AML-193 (cell line): ENCODE data around the gene PAK1.

Experiments used
- DNase-seq, 2 experiments: peaks; one replicate each; lab custom pipeline; 2025; lab: John Stamatoyannopoulos, UW

The PAK1 gene

GRCh38 chr11:77371646-77372045 lies 102.2 kb downstream of the PAK1 start:
- DNase-seq = no peak

DNA sequence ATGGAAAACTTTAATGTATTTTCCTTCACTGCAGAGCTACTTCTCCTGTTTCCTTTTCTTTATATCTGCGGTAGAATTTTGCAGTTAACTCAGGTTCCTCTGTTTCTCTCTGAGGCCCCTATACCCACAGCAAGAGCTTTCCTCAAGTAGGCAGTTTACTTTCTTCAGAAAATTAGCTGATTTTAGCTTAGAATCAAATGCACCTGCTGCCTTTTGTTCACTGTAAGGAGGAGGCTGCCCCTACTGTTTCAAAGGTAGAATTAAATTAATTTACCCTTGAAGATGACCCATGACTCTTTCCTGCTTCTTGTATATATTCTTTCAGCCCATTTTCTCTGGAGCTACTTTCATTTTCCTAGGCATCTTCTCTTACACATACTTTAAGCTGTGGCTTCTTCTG lies 103.7 kb downstream of the PAK1 start:
- DNase-seq = no peak

GRCh38 chr11:77361184-77361583 lies 112.7 kb downstream of the PAK1 start:
- no peak for DNase-seq

- no peak for DNase-seq
These were observed 114.4 kb downstream of the PAK1 start for GRCh38 chr11:77359481-77359880.

- DNase-seq = no peak
These were observed 120.8 kb downstream of the PAK1 start for GRCh38 chr11:77353131-77353530.

GRCh38 chr11:77351281-77351886 lies 122.5 kb downstream of the PAK1 start:
- no peak for DNase-seq

DNA sequence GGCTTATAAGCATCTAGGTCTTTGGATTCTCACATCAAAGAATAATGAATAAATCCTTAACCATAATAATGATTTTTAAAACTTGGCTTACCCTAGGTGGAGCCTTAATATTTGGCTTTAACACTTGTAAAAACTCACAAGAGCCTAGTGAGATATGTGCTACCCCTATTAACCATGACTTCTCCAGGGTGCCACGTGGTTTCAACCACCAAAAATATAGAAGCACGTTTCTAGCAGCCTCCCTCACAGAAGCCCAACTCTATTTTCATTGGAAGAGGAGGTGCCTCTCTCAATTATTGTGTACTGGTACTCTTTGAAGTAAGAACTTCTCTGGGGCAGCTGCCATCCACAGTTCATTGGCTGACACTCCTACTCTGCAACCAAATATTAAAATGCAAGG lies 125.9 kb downstream of the PAK1 start:
- DNase-seq = no peak

- DNase-seq = no peak
These were observed 126.8 kb downstream of the PAK1 start for GRCh38 chr11:77346906-77347603.

GRCh38 chr11:77345621-77346020 lies 128.3 kb downstream of the PAK1 start:
- no peak for DNase-seq

- DNase-seq = no peak
These were observed 133.4 kb downstream of the PAK1 start for GRCh38 chr11:77340501-77340900.

GRCh38 chr11:77332259-77332658 lies 141.6 kb downstream of the PAK1 start:
- DNase-seq = no peak

- no peak for DNase-seq
These were observed 148.7 kb downstream of the PAK1 start for GRCh38 chr11:77325159-77325558.

DNA sequence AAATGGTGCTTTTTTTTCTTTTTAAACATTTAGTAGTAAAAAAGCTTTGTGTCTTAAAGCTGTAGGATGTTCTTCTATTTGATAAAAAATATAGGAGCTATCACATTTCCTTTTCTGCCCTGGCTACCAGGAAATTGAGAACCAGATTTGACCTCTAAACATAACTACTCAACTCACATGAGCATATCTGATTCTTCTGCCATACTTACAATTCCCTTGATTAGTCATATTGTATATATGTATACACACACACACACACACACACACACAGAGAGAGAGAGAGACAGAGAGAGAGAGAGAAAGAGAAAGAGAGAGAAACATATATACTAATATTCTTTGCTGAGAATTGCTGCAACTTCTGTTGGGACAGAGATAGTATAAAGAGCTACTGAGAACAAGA lies 149.4 kb downstream of the PAK1 start:
- DNase-seq = no peak

GRCh38 chr11:77322926-77323590 lies 150.8 kb downstream of the PAK1 start:
- no peak for DNase-seq

DNA sequence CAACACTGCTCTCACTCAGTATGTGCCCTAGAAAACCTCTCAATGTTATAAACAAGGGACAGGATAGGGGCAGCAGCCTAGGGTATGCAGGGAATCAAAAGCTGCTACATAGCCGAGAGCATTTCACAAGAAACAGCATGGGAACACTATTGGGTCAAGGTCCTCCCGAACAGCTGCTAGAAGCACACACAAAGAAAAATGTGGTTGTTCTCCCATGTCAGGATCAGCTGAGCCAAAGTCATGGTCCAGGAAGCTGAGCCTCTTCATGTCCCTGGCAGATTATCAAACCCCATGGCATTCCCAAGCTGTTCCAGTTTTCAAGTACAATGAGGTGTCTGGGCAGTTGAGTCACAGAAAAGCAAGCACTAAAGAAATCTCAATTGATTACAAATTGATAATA lies 151.4 kb downstream of the PAK1 start:
- DNase-seq = no peak

DNA sequence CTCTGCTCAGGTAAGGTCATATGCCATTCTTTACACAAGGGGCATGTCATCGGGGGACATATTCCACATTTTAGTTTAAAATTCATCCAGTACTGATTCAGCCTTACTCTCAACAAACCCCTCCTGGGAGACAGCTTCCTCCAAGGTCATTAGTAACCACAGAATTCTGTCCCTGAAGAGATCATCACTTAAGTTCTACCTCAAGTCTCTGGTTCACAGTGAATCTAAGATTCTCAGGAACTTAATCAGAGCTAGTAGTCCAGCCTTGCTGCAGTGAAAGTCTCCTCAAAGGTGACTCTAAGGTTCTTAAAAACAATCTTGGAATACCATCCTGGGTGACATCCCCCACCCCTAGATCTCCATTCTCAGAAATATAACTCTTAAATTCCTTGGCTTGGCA lies 153.5 kb downstream of the PAK1 start:
- no peak for DNase-seq

DNA sequence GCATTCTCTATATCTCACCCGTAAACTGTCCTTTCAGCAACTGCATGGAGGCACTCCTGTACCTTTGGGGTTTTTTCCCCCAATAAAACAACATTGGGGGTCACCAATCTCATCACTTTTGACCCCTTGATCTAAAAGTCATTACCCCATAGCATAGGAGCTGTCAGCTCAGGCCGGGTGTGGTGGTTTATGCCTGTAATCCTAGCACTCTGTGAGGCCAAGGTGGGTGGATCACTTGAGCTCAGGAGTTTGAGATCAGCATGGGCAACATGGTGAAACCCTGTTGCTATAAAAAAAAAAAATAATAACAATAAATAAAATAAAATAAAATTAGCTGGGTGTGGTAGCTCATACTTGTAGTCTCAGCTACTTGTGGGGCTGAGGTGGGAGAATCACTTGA lies 155.3 kb downstream of the PAK1 start:
- no peak for DNase-seq

DNA sequence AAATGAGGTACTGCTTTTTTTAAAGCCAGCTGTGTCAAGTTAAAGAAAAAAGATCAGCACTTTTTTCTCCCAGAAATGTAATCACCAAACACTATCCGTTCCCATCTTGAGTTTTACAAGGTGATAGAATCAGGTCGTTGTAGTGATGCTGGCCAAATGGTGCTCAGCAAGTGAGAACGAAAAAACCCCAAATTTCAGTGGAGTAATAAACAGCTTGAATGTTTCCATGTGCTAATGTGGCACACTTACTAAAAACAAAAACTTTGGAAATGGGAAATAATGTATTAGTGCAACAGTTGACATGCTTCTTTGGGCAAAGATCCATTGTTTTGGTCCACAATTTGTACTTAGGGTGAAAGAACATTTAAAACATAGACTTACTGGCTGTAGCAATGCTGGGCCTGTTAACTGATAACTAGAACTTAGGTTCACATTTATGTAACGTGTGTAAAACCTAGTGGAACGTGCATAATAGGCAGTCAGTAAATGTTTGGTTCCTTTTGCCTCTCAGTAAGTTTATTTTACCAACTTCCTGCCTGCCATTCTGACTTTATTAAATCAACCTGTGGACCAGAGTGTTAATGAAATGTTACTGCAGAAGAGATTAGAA lies 157.1 kb downstream of the PAK1 start:
- no peak for DNase-seq

DNA sequence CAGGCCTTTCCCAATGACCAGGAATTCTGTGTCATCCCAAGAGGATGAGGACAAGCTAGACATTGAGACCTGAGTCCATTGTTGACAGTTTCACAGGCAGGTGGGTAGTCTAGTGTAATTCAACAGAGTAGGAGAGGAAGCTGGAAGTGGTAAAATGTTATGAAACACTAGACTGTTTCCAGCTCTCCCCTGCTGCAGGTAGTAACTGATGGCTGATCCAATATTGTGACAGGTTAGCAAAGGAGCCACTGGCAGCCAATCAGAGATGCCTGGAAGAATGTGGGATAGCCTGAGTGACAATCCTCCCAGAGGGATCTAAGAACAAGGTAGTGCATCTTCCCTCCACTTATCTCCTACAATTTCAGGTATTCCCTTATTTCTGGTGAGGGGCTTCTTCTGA lies 161.8 kb downstream of the PAK1 start:
- no peak for DNase-seq

GRCh38 chr11:77311701-77312100 lies 162.2 kb downstream of the PAK1 start:
- no peak for DNase-seq

DNA sequence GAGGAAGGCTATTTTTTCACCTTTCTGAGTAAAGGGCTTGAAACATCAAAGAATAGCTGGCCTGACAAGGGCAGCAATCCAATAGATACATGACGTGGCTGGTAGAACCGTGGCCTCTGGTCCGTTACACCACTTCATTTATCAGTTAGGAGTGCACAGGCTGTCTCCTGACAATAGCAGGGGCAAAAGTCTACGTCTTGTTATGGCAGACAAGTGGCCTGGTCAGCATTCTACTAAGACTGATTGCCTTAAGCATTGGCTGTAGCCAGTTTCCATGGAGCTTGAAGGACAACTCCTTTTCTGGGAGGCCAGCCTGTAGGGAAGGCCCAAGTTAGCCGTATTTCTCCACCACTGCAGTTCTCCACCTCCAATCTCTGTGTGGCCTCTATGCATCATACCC lies 163.2 kb downstream of the PAK1 start:
- no peak for DNase-seq

- DNase-seq = no peak
These were observed 164.4 kb downstream of the PAK1 start for GRCh38 chr11:77309401-77310085.

DNA sequence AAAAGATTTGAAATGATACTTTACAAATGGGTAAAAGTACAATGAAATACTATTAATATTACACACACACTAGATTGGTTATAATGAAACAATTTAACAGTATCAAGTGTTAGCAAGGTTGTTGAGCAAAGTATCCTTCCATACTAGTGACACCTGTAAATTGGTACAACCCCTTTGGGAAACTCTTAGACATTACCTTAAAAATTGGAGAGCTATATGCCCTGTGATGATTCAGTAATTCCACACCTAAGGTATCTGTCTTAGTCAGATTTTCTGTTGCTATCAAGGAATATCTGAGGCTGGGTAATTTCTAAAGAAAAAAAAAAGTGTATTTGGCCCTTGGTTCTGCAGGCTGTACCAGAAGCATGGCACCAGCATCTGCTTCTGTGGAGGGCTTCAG lies 165.1 kb downstream of the PAK1 start:
- no peak for DNase-seq
